Caki2 (cell line): Measurements from ENCODE around the gene NALCN. TPM values are rescaled to one million over a fixed set of nuclear protein-coding genes. Genes with fewer than 3 reads are reported as not detected.

ENCODE experiments used
- DNase-seq: peaks from one replicate; pipeline ENCODE4 v3.0.0-alpha.2; 2015; ENCODE audit warnings: low read depth
- in situ Hi-C: cut with HindIII; loops from 2 replicates; pipeline ENCODE4 v1.10.0; 2016; ENCODE audit warnings: low sequenced_read_pairs, low pct_unique_long_range_greater_than_20kb, mixed read lengths
- total RNA-seq: library from RNA; depleted of rRNA; stranded (reverse); fragments of >200 nt; shearing (Covaris generic); gene quantifications from 2 replicates; pipeline ENCODE4 v1.2.3, GENCODE V29; 2014; ENCODE audit warnings: low replicate concordance

Gene NALCN
- total RNA-seq, 1 experiment from 2014 or later: 0.34 TPM

GRCh38 chr13:101248739-101249514 is 167.4 kb downstream of the NALCN start:
- in situ Hi-C loops: no loop called here
- no peak for DNase-seq

- in situ Hi-C loops: no loop called here
- no peak for DNase-seq
These were observed 173.6 kb downstream of the NALCN start for GRCh38 chr13:101242720-101243119.

GRCh38 chr13:101238555-101238954 is 177.8 kb downstream of the NALCN start:
- in situ Hi-C loops: no loop called here

GRCh38 chr13:101231751-101232428 is 184.4 kb downstream of the NALCN start:
- in situ Hi-C loops: no loop called here
- DNase-seq: no peak

More at GRCh38 chr13:101238555-101238954, 177.8 kb downstream of the NALCN start:
- DNase-seq: no peak

- in situ Hi-C loops: no loop called here
- no peak for DNase-seq
These were observed 185.9 kb downstream of the NALCN start for GRCh38 chr13:101230271-101230890.

GRCh38 chr13:101219609-101220265 is 196.6 kb downstream of the NALCN start:
- in situ Hi-C loops: no loop called here

GRCh38 chr13:101218484-101218883 is 197.8 kb downstream of the NALCN start:
- in situ Hi-C loops: no loop called here
- no peak for DNase-seq

More at GRCh38 chr13:101219609-101220265, 196.6 kb downstream of the NALCN start:
- DNase-seq: no peak

GRCh38 chr13:101217086-101217485 is 199.2 kb downstream of the NALCN start:
- no peak for DNase-seq
- in situ Hi-C loops: no loop called here

GRCh38 chr13:101211261-101211660 is 205.0 kb downstream of the NALCN start:
- no peak for DNase-seq
- in situ Hi-C loops: no loop called here

- in situ Hi-C loops: no loop called here
- DNase-seq: no peak
These were observed 205.5 kb downstream of the NALCN start for GRCh38 chr13:101210774-101211173.

GRCh38 chr13:101209206-101209893 is 207.0 kb downstream of the NALCN start:
- DNase-seq: no peak
- in situ Hi-C loops: no loop called here

GRCh38 chr13:101205408-101205807 is 210.9 kb downstream of the NALCN start:
- in situ Hi-C loops: no loop called here
- no peak for DNase-seq

GRCh38 chr13:101204270-101205020 is 211.9 kb downstream of the NALCN start:
- no peak for DNase-seq
- in situ Hi-C loops: no loop called here

- no peak for DNase-seq
- in situ Hi-C loops: no loop called here
These were observed 213.7 kb downstream of the NALCN start for GRCh38 chr13:101202590-101202989.

GRCh38 chr13:101190976-101191375 is 225.3 kb downstream of the NALCN start:
- DNase-seq: no peak
- in situ Hi-C loops: no loop called here

- in situ Hi-C loops: no loop called here
- no peak for DNase-seq
These were observed 226.0 kb downstream of the NALCN start for GRCh38 chr13:101190337-101190736.

- no peak for DNase-seq
- in situ Hi-C loops: no loop called here
These were observed 230.7 kb downstream of the NALCN start for GRCh38 chr13:101185606-101186005.
